GM19035 (cell line): Measurements from ENCODE around the gene ATG2B.

Experiments
- ATAC-seq: cut with Tn5 transposase; IDR thresholded peaks from one replicate; pipeline ENCODE4 v1.9.1; 2021; ENCODE audit not compliant: unreplicated experiment

ATG2B gene

GRCh38 chr14:96272777-96273473 is 90.2 kb downstream of the ATG2B start:
- ATAC-seq: no peak

GRCh38 chr14:96271421-96271762 is 91.7 kb downstream of the ATG2B start:
- no peak for ATAC-seq

- no peak for ATAC-seq
Observed at GRCh38 chr14:96270565-96271420, 92.3 kb downstream of the ATG2B start.

GRCh38 chr14:96269359-96269710 is 93.8 kb downstream of the ATG2B start:
- ATAC-seq: no peak

- ATAC-seq: no peak
Observed at GRCh38 chr14:96268431-96269358, 94.4 kb downstream of the ATG2B start.

GRCh38 chr14:96267916-96268315 is 95.2 kb downstream of the ATG2B start:
- no peak for ATAC-seq

- ATAC-seq: no peak
Observed at GRCh38 chr14:96267336-96267735, 95.8 kb downstream of the ATG2B start.

GRCh38 chr14:96265383-96266095 is 97.6 kb downstream of the ATG2B start:
- no peak for ATAC-seq

GRCh38 chr14:96264853-96265252 is 98.3 kb downstream of the ATG2B start:
- ATAC-seq: no peak

- no peak for ATAC-seq
Observed at GRCh38 chr14:96264200-96264553, 99.0 kb downstream of the ATG2B start.

- no peak for ATAC-seq
Observed at GRCh38 chr14:96263347-96264199, 99.6 kb downstream of the ATG2B start.

GRCh38 chr14:96261772-96262655 is 101.1 kb downstream of the ATG2B start:
- ATAC-seq: no peak

GRCh38 chr14:96261053-96261452 is 102.1 kb downstream of the ATG2B start:
- no peak for ATAC-seq

GRCh38 chr14:96260341-96260821 is 102.8 kb downstream of the ATG2B start:
- ATAC-seq: no peak

- no peak for ATAC-seq
Observed at GRCh38 chr14:96257900-96258299, 105.2 kb downstream of the ATG2B start.

- ATAC-seq: no peak
Observed at GRCh38 chr14:96257056-96257455, 106.1 kb downstream of the ATG2B start.

- no peak for ATAC-seq
Observed at GRCh38 chr14:96256407-96256806, 106.7 kb downstream of the ATG2B start.

GRCh38 chr14:96255501-96256366 is 107.4 kb downstream of the ATG2B start, which contains the start of gene BDKRB1:
Gene BDKRB1, plus strand, starts transcription at chr14:96256210. Its CDS starts 7,473 bp downstream, at chr14:96263683.
- ATAC-seq: no peak
